TTC549 (cell line): ENCODE data around the gene ALX3.

Experiments
- FAIRE-seq: peaks from 2 replicates; lab custom pipeline; 2012; peaks lifted over from hg19 to GRCh38; lab: Jason Lieb, UNC

Gene ALX3

GRCh38 chr1:110065841-110066240 is 4.6 kb downstream of the ALX3 start:
- no peak for FAIRE-seq

GRCh38 chr1:110064576-110065337 is 5.7 kb downstream of the ALX3 start:
- FAIRE-seq: no peak

GRCh38 chr1:110063781-110064180 is 6.7 kb downstream of the ALX3 start:
- no peak for FAIRE-seq

- FAIRE-seq: no peak
Observed at GRCh38 chr1:110062612-110063011, 7.9 kb downstream of the ALX3 start.

- no peak for FAIRE-seq
Observed at GRCh38 chr1:110061341-110061740, 9.1 kb downstream of the ALX3 start.

- FAIRE-seq: no peak
Observed at GRCh38 chr1:110060662-110061060, 9.8 kb downstream of the ALX3 start.

- no peak for FAIRE-seq
Observed at GRCh38 chr1:110060034-110060661, 10.3 kb downstream of the ALX3 start.

GRCh38 chr1:110059133-110059863 is 11.2 kb downstream of the ALX3 start:
- no peak for FAIRE-seq

GRCh38 chr1:110058591-110058990 is 11.9 kb downstream of the ALX3 start:
- FAIRE-seq: no peak

- no peak for FAIRE-seq
Observed at GRCh38 chr1:110057963-110058518, 12.4 kb downstream of the ALX3 start.

GRCh38 chr1:110056776-110057175 is 13.7 kb downstream of the ALX3 start:
- FAIRE-seq: no peak

- no peak for FAIRE-seq
Observed at GRCh38 chr1:110056285-110056683, 14.2 kb downstream of the ALX3 start.

- FAIRE-seq: no peak
Observed at GRCh38 chr1:110055493-110056284, 14.8 kb downstream of the ALX3 start.

GRCh38 chr1:110053552-110054428 is 16.7 kb downstream of the ALX3 start:
- FAIRE-seq: no peak

- FAIRE-seq: no peak
Observed at GRCh38 chr1:110051262-110051648, 19.2 kb downstream of the ALX3 start.

- no peak for FAIRE-seq
Observed at GRCh38 chr1:110050602-110051261, 19.7 kb downstream of the ALX3 start.

GRCh38 chr1:110049801-110050601 is 20.5 kb downstream of the ALX3 start:
- no peak for FAIRE-seq

- no peak for FAIRE-seq
Observed at GRCh38 chr1:110048923-110049601, 21.4 kb downstream of the ALX3 start.

- FAIRE-seq: no peak
Observed at GRCh38 chr1:110048240-110048639, 22.2 kb downstream of the ALX3 start.
